Neural cell (in vitro differentiated cells): Measurements from ENCODE around the gene TMBIM6.

Experiments
- EZH2 ChIP-seq: fragments of 200-600, 300-800 bp; shearing (Covaris generic), sonication (generic); IDR thresholded peaks from 2 replicates; pipeline ENCODE4 v1.6.1; 2014; ENCODE audit warnings: antibody characterized with exemption, low read length, borderline replicate concordance, mild to moderate bottlenecking; ENCODE audit not compliant: insufficient read depth, poor library complexity, severe bottlenecking
- POLR2AphosphoS5 ChIP-seq: IDR thresholded peaks from 2 replicates; pipeline ENCODE4 v1.6.1; 2012
- RAD21 ChIP-seq: fragments of 450-650 bp; conservative IDR thresholded peaks from 2 replicates; pipeline ENCODE4 v1.6.1; 2014; ENCODE audit warnings: antibody characterized with exemption, mild to moderate bottlenecking, moderate library complexity
- SMC3 ChIP-seq: fragments of 450-650 bp; conservative IDR thresholded peaks from 2 replicates; pipeline ENCODE4 v1.6.1; 2014; ENCODE audit warnings: antibody characterized with exemption, mild to moderate bottlenecking, moderate library complexity; ENCODE audit not compliant: poor library complexity
- TAF1 ChIP-seq: IDR thresholded peaks from 2 replicates; pipeline ENCODE4 v1.6.1; 2012; ENCODE audit warnings: low read depth
- TF ChIP-seq, protein P1 (sequence below): IDR thresholded peaks from 2 replicates; pipeline ENCODE4 v1.6.1; 2012; ENCODE audit warnings: borderline replicate concordance
- TF ChIP-seq, protein P2 (sequence below): fragments of 450-650 bp; IDR thresholded peaks from 2 replicates; pipeline ENCODE4 v1.5.1; 2014; ENCODE audit warnings: antibody characterized with exemption, mild to moderate bottlenecking, moderate library complexity; ENCODE audit not compliant: poor library complexity, severe bottlenecking

DNA sequence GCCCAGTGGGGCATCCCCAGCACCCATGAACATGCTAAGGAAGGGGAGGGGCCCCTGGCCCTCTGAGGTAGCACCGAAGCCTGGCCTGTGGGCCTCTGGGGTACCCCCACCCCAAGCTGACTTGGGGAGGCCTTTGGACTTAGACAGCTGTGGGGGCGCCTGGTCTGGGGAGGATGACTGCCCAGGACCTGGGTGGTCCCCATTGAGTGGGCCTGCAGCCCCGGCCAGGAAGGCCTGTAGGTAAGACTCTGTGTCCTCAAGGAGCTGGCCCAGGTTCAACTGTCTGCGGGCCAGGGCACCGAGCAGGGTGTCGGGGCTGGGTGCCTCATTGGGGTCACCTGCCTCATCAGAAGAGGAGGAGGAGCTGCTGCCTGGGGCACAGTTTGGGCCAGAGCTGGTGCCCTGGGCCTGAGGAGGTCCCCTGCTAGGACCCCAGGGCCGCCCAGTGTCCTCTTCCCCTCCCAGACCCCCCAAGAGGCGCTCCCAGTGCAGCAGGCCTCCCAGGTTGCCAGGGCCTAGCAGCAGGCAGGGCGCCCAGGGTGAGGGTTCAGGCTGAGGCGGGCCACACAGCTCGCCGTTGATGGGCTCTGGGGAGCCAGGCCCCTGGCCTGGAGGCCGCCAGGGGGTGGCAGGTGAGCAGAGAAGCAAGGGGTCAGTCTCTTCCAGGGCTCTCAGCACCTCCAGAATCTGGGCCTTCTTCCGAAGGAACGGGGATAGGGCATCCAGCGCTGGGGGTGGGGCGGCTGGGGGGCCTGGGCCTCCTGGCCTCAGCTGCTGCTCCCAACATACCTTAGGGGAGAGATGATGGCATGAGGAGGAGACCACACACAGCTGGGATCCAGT lies 55.5 kb downstream of the TMBIM6 start:
- TF ChIP-seq, protein P1, sequence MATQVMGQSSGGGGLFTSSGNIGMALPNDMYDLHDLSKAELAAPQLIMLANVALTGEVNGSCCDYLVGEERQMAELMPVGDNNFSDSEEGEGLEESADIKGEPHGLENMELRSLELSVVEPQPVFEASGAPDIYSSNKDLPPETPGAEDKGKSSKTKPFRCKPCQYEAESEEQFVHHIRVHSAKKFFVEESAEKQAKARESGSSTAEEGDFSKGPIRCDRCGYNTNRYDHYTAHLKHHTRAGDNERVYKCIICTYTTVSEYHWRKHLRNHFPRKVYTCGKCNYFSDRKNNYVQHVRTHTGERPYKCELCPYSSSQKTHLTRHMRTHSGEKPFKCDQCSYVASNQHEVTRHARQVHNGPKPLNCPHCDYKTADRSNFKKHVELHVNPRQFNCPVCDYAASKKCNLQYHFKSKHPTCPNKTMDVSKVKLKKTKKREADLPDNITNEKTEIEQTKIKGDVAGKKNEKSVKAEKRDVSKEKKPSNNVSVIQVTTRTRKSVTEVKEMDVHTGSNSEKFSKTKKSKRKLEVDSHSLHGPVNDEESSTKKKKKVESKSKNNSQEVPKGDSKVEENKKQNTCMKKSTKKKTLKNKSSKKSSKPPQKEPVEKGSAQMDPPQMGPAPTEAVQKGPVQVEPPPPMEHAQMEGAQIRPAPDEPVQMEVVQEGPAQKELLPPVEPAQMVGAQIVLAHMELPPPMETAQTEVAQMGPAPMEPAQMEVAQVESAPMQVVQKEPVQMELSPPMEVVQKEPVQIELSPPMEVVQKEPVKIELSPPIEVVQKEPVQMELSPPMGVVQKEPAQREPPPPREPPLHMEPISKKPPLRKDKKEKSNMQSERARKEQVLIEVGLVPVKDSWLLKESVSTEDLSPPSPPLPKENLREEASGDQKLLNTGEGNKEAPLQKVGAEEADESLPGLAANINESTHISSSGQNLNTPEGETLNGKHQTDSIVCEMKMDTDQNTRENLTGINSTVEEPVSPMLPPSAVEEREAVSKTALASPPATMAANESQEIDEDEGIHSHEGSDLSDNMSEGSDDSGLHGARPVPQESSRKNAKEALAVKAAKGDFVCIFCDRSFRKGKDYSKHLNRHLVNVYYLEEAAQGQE: no peak
- TF ChIP-seq, protein P2, sequence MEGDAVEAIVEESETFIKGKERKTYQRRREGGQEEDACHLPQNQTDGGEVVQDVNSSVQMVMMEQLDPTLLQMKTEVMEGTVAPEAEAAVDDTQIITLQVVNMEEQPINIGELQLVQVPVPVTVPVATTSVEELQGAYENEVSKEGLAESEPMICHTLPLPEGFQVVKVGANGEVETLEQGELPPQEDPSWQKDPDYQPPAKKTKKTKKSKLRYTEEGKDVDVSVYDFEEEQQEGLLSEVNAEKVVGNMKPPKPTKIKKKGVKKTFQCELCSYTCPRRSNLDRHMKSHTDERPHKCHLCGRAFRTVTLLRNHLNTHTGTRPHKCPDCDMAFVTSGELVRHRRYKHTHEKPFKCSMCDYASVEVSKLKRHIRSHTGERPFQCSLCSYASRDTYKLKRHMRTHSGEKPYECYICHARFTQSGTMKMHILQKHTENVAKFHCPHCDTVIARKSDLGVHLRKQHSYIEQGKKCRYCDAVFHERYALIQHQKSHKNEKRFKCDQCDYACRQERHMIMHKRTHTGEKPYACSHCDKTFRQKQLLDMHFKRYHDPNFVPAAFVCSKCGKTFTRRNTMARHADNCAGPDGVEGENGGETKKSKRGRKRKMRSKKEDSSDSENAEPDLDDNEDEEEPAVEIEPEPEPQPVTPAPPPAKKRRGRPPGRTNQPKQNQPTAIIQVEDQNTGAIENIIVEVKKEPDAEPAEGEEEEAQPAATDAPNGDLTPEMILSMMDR: no peak
- TF ChIP-seq RAD21 (no peak), POLR2AphosphoS5 (no peak), SMC3 (no peak), EZH2 (no peak), TAF1 (no peak)
